HCT116 (cell line): ENCODE measurements around the gene ERMAP. TPM values are rescaled to one million over a fixed set of nuclear protein-coding genes. Genes with fewer than 3 reads are reported as not detected.

ENCODE experiments used
- ATAC-seq: fragments of 200-7000 bp; cut with Tn5 transposase; 2 replicates; pipeline ENCODE4 v1.9.1; 2020; ENCODE audit warnings: mild to moderate bottlenecking, moderate library complexity
- BruUV-seq: library from RNA; stranded (reverse); fragments of 400-500 nt; replicated peaks from 2 replicates; lab custom pipeline; 2021; lab: Mats Ljungman, UMichigan
- CTCF ChIA-PET: fragments of 300-600 bp; sonication (Branson Sonifier 250); formaldehyde crosslinking; loops from one replicate; lab custom pipeline; 2021; ENCODE audit warnings: antibody characterized with exemption; lab: Charles Lee
- POLR2A ChIA-PET: fragments of 300-600, 350-600 bp; sonication (Branson Sonifier 250); formaldehyde crosslinking; loops from one replicate; lab custom pipeline; 2021; ENCODE audit warnings: antibody characterized with exemption; lab: Charles Lee
- RAD21 ChIA-PET, 2 experiments: fragments of 300-600 bp; sonication (Branson Sonifier 250); formaldehyde crosslinking; loops; one replicate each; lab custom pipeline; 2023; ENCODE audit warnings: low total read pairs in 2 of 2; ENCODE audit not compliant: uncharacterized antibody in 2 of 2, unreplicated experiment in 2 of 2, low non-redundant PET in 1 of 2; lab: Charles Lee
- DNase-seq: peaks from one replicate; pipeline ENCODE4 v3.0.0-alpha.2; 2010; ENCODE audit warnings: low read depth, low spot score
- H2AFZ ChIP-seq: fragments of 200-600 bp; shearing (Covaris generic), sonication (generic); 2 replicates; pipeline ENCODE4 v1.6.1; 2017; ENCODE audit warnings: low read depth, mixed run types, mixed read lengths, antibody characterized with exemption, low read length; ENCODE audit not compliant: poor library complexity, severe bottlenecking
- H3K27ac ChIP-seq: 2 replicates; pipeline ENCODE4 v1.5.1; 2012; ENCODE audit warnings: low read depth, low read length
- H3K27me3 ChIP-seq: fragments of 200-600 bp; sonication (generic); 2 replicates; pipeline ENCODE4 v1.6.1; 2016; ENCODE audit warnings: mixed run types, low read length, mixed read lengths; ENCODE audit not compliant: insufficient read depth
- H3K36me3 ChIP-seq, 2 experiments: fragments of 200-500 bp in 1 of 2; fragments of 200-600 bp in 1 of 2; sonication (Bioruptor generic) in 1 of 2; sonication (generic) in 1 of 2; 2 replicates each; pipeline versions ENCODE4 v1.5.1 to v1.6.1; 2014 to 2016; ENCODE audit warnings: low read length in 2 of 2, inconsistent platforms in 1 of 2, mixed read lengths in 1 of 2, mixed run types in 1 of 2; ENCODE audit not compliant: insufficient read depth in 2 of 2, control insufficient read depth in 1 of 2
- H3K4me1 ChIP-seq, 2 experiments: fragments of 200-600 bp in 1 of 2; sonication (generic) in 1 of 2; 2 replicates each; pipeline versions ENCODE4 v1.5.1 to v1.6.1; 2012 to 2017; ENCODE audit warnings: low read length in 2 of 2, inconsistent platforms in 1 of 2, mild to moderate bottlenecking in 1 of 2, mixed read lengths in 1 of 2, mixed run types in 1 of 2, moderate library complexity in 1 of 2; ENCODE audit not compliant: insufficient read depth in 2 of 2, control insufficient read depth in 1 of 2
- H3K4me2 ChIP-seq: fragments of 200-600 bp; sonication (generic); 2 replicates; pipeline ENCODE4 v1.6.1; 2017; ENCODE audit warnings: mixed run types, low read length, mixed read lengths
- H3K4me3 ChIP-seq, 2 experiments: fragments of 200-600 bp in 1 of 2; sonication (generic) in 1 of 2; replicated peaks in 1 of 2; 2 replicates each; pipeline ENCODE4 v1.5.1; 2011 to 2016; ENCODE audit warnings: low read length in 2 of 2, control low read depth in 1 of 2, low read depth in 1 of 2, mild to moderate bottlenecking in 1 of 2, mixed read lengths in 1 of 2, mixed run types in 1 of 2
- H3K79me2 ChIP-seq: fragments of 200-600 bp; sonication (generic); 2 replicates; pipeline ENCODE4 v1.6.1; 2017; ENCODE audit warnings: mild to moderate bottlenecking, mixed run types, low read length, moderate library complexity, mixed read lengths; ENCODE audit not compliant: insufficient read depth
- H3K9ac ChIP-seq: fragments of 200-600 bp; sonication (generic); 2 replicates; pipeline ENCODE4 v1.6.1; 2016; ENCODE audit warnings: low read length, mixed read lengths
- H3K9me2 ChIP-seq: fragments of 200-600 bp; sonication (generic), shearing (Covaris generic); 2 replicates; pipeline ENCODE4 v1.6.1; 2017; ENCODE audit warnings: mixed run types, mild to moderate bottlenecking, moderate library complexity; ENCODE audit not compliant: insufficient read depth
- H3K9me3 ChIP-seq, 2 experiments: fragments of 200-500 bp in 1 of 2; fragments of 200-600 bp in 1 of 2; sonication (Bioruptor generic) in 1 of 2; sonication (generic) in 1 of 2; 2 replicates each; pipeline ENCODE4 v1.6.1; 2014 to 2017; ENCODE audit warnings: low read length in 2 of 2, mixed read lengths in 2 of 2, inconsistent platforms in 1 of 2, low read depth in 1 of 2, mild to moderate bottlenecking in 1 of 2, mixed run types in 1 of 2, moderate library complexity in 1 of 2; ENCODE audit not compliant: control insufficient read depth in 1 of 2, insufficient read depth in 1 of 2
- H4K20me1 ChIP-seq: fragments of 200-600 bp; sonication (generic), shearing (Covaris generic); 2 replicates; pipeline ENCODE4 v1.6.1; 2017; ENCODE audit warnings: mixed run types, mild to moderate bottlenecking, moderate library complexity; ENCODE audit not compliant: insufficient read depth
- CBX3 ChIP-seq: IDR thresholded peaks from 2 replicates; pipeline ENCODE4 v1.6.1; 2012; ENCODE audit warnings: low read depth
- CEBPB ChIP-seq: IDR thresholded peaks from 2 replicates; pipeline ENCODE4 v1.6.1; 2012; ENCODE audit warnings: low read depth
- CTCF ChIP-seq, 3 experiments: fragments of 200-600 bp in 1 of 3; sonication (generic) in 1 of 3; IDR thresholded peaks in 2 of 3; conservative IDR thresholded peaks in 1 of 3; 2 replicates each; pipeline ENCODE4 v1.5.1; 2012 to 2017; ENCODE audit warnings: low read depth in 2 of 3, low read length in 2 of 3, antibody characterized with exemption in 1 of 3, borderline replicate concordance in 1 of 3, control low read depth in 1 of 3, mild to moderate bottlenecking in 1 of 3, mixed read lengths in 1 of 3, mixed run types in 1 of 3, moderate library complexity in 1 of 3; ENCODE audit not compliant: insufficient read depth in 1 of 3
- EGR1 ChIP-seq: IDR thresholded peaks from 2 replicates; pipeline ENCODE4 v1.6.1; 2012; ENCODE audit warnings: low read depth
- ELF1 ChIP-seq: IDR thresholded peaks from 2 replicates; pipeline ENCODE4 v1.6.1; 2012; ENCODE audit warnings: low read depth, borderline replicate concordance
- EZH2 ChIP-seq: fragments of 200-600 bp; sonication (generic); IDR thresholded peaks from 2 replicates; pipeline ENCODE4 v1.6.1; 2017; ENCODE audit warnings: antibody characterized with exemption, mixed run types
- FOSL1 ChIP-seq: IDR thresholded peaks from 2 replicates; pipeline ENCODE4 v1.6.1; 2012; ENCODE audit warnings: low read depth
- JUND ChIP-seq: IDR thresholded peaks from 2 replicates; pipeline ENCODE4 v1.6.1; 2012
- MAX ChIP-seq: IDR thresholded peaks from 2 replicates; pipeline ENCODE4 v1.6.1; 2012
- POLR2A ChIP-seq: IDR thresholded peaks from 2 replicates; pipeline ENCODE4 v1.7.0; 2011; ENCODE audit warnings: borderline replicate concordance; ENCODE audit not compliant: insufficient read depth, insufficient read length; ENCODE audit errors: extremely low read depth
- POLR2AphosphoS5 ChIP-seq: IDR thresholded peaks from 2 replicates; pipeline ENCODE4 v1.6.1; 2011; ENCODE audit warnings: mild to moderate bottlenecking, low read depth, low read length, moderate library complexity
- RAD21 ChIP-seq: IDR thresholded peaks from 2 replicates; pipeline ENCODE4 v1.6.1; 2012; ENCODE audit warnings: low read depth, mild to moderate bottlenecking
- SIN3A ChIP-seq: IDR thresholded peaks from 2 replicates; pipeline ENCODE4 v1.6.1; 2012; ENCODE audit warnings: low read depth
- SP1 ChIP-seq: IDR thresholded peaks from 2 replicates; pipeline ENCODE4 v1.6.1; 2012; ENCODE audit warnings: low read depth
- SRF ChIP-seq: IDR thresholded peaks from 2 replicates; pipeline ENCODE4 v1.6.1; 2012; ENCODE audit warnings: low read depth
- TCF7L2 ChIP-seq: IDR thresholded peaks from 2 replicates; pipeline ENCODE4 v1.7.0; 2011; ENCODE audit warnings: borderline replicate concordance, inconsistent platforms; ENCODE audit not compliant: insufficient read depth, insufficient read length; ENCODE audit errors: extremely low read depth
- ZFX ChIP-seq: fragments of 450-650 bp; IDR thresholded peaks from 2 replicates; pipeline ENCODE4 v1.6.1; 2017
- ZNF274 ChIP-seq: fragments of 200-500 bp; sonication (Bioruptor generic); IDR thresholded peaks from 2 replicates; pipeline ENCODE4 v1.6.1; 2014; ENCODE audit warnings: mild to moderate bottlenecking, low read depth, low read length, inconsistent platforms
- intact Hi-C: fragments of 100-400 bp; cut with micrococcal nuclease; formaldehyde crosslinking; loops from 2 replicates; pipeline ENCODE4 v1.10.0; 2022
- total RNA-seq: library from RNA; stranded (reverse); gene quantifications from one replicate; pipeline ENCODE4 v1.2.1, GENCODE V29; 2021; ENCODE audit not compliant: unreplicated experiment
- TF ChIP-seq, protein P1 (sequence below): IDR thresholded peaks from 2 replicates; pipeline ENCODE4 v1.6.1; 2012
- TF ChIP-seq, protein P2 (sequence below): IDR thresholded peaks from 2 replicates; pipeline ENCODE4 v1.6.1; 2012; ENCODE audit warnings: low read depth

Gene ERMAP
- total RNA-seq, 1 experiment from 2014 or later, result 5.4 TPM

DNA sequence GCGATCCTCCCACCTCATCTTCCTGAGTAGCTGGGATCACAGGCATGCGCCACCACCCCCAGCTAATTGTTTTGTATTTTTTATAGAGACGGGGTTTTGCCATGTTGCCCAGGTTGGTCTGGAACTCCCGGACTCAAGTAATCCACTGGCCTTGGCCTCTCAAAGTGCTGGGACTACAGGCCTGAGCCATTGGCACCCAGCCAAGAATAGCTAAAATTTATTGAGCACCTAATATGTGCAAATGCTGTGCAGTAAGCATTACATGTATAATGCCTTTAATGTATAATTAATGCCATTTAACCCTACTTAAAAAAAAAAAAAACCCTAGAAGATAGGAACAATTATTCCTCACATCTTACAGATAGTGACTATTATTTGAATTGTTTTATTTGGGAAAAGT, 72.3 kb downstream of the ERMAP start:
- POLR2A ChIA-PET, result interaction anchor here (0.6 kb wide), 1 partner anchor 35 kb away, joined by 5 read pairs; no protein-coding TSS in a partner anchor
- Histone ChIP-seq H3K9me2 (no peaks in the 10 kb centered on the region), H3K9ac (no peak overlapping the region), H3K4me2 (no peak overlapping the region), H3K4me3 (no peak overlapping the region)
- intact Hi-C loops, result no loop called here
- no peak for ATAC-seq
- TF ChIP-seq, protein P1, sequence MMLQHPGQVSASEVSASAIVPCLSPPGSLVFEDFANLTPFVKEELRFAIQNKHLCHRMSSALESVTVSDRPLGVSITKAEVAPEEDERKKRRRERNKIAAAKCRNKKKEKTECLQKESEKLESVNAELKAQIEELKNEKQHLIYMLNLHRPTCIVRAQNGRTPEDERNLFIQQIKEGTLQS, result no peak
- TF ChIP-seq TCF7L2 (no peak), SRF (no peak), JUND (no peak), ELF1 (no peak), RAD21 (no peak), SP1 (no peak), ZFX (no peak), MAX (no peak), POLR2AphosphoS5 (no peak), FOSL1 (no peak), CBX3 (no peak), ZNF274 (no peak), EGR1 (no peak), POLR2A (no peak), CTCF (IDR thresholded peaks at IDR 0.05 in 2 of 3, conservative IDR thresholded peaks at IDR 0.05 in 1 of 3; ENCODE audit: borderline replicate concordance in 1 of 3, insufficient read depth in 1 of 3, low read depth in 2 of 3, low read length in 2 of 3) (no peak), SIN3A (no peak), CEBPB (no peak), EZH2 (no peak)
- TF ChIP-seq, protein P2, sequence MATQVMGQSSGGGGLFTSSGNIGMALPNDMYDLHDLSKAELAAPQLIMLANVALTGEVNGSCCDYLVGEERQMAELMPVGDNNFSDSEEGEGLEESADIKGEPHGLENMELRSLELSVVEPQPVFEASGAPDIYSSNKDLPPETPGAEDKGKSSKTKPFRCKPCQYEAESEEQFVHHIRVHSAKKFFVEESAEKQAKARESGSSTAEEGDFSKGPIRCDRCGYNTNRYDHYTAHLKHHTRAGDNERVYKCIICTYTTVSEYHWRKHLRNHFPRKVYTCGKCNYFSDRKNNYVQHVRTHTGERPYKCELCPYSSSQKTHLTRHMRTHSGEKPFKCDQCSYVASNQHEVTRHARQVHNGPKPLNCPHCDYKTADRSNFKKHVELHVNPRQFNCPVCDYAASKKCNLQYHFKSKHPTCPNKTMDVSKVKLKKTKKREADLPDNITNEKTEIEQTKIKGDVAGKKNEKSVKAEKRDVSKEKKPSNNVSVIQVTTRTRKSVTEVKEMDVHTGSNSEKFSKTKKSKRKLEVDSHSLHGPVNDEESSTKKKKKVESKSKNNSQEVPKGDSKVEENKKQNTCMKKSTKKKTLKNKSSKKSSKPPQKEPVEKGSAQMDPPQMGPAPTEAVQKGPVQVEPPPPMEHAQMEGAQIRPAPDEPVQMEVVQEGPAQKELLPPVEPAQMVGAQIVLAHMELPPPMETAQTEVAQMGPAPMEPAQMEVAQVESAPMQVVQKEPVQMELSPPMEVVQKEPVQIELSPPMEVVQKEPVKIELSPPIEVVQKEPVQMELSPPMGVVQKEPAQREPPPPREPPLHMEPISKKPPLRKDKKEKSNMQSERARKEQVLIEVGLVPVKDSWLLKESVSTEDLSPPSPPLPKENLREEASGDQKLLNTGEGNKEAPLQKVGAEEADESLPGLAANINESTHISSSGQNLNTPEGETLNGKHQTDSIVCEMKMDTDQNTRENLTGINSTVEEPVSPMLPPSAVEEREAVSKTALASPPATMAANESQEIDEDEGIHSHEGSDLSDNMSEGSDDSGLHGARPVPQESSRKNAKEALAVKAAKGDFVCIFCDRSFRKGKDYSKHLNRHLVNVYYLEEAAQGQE, result no peak
- TF ChIP-seq, all 23 proteins: peak for 0
- no peak for DNase-seq
- no peaks in the 10 kb centered on the region for H4K20me1 ChIP-seq
- no peaks in the 10 kb centered on the region for H3K27me3 ChIP-seq
- BruUV-seq, result no TSS peak
- H2AFZ ChIP-seq, result no peak overlapping the region
- ChIA-PET RAD21 (no interaction called here), CTCF (no interaction called here)
- H3K36me3 ChIP-seq, result no peaks in the 10 kb centered on the region
- no peak overlapping the region for H3K27ac ChIP-seq
- no peaks in the 10 kb centered on the region for H3K9me3 ChIP-seq
- H3K4me1 ChIP-seq, result no peaks in the 10 kb centered on the region
- no peaks in the 10 kb centered on the region for H3K79me2 ChIP-seq
